ENCODE results near the gene RALGAPA2. TPM values are rescaled to one million over a fixed set of nuclear protein-coding genes. Genes with fewer than 3 reads are reported as not detected.

The RALGAPA2 gene
- total and polyA plus RNA-seq, 2 experiments from 2014 or later, result 13.1 to 43.4 TPM

GRCh38 chr20:20597966-20598365 is 114.5 kb downstream of the RALGAPA2 start:
- Mint-ChIP-seq H3K4me1 (peaks cover 10% of the 10 kb centered on the region), H3K9me3 (no peaks in the 10 kb centered on the region), H3K36me3 (ENCODE audit: low read depth) (no peaks in the 10 kb centered on the region), H3K4me3 (no peak overlapping the region), H3K27me3 (ENCODE audit: insufficient read depth, low read depth, poor library complexity) (no peaks in the 10 kb centered on the region), H3K27ac (no peak overlapping the region)
- no peak for ATAC-seq
- Histone ChIP-seq H3K79me2 (replicated peaks; ENCODE audit: insufficient read depth) (no peaks in the 10 kb centered on the region), H3F3A (replicated peaks; ENCODE audit: low read depth) (no peaks in the 10 kb centered on the region), H4K20me1 (replicated peaks; ENCODE audit: insufficient read depth) (no peaks in the 10 kb centered on the region), H3K27ac (ENCODE audit: low read depth) (no peak overlapping the region), H3K27me3 (ENCODE audit: insufficient read depth) (no peaks in the 10 kb centered on the region), H3K4me3 (no peak overlapping the region), H3K9me2 (ENCODE audit: insufficient read depth) (no peaks in the 10 kb centered on the region), H3K36me3 (ENCODE audit: insufficient read depth) (no peaks in the 10 kb centered on the region; the same call in 1 of the 2 replicates), H3K4me2 (no peak overlapping the region), H2AFZ (no peak overlapping the region), H3K4me1 (ENCODE audit: insufficient read depth) (peaks cover 10% of the 10 kb centered on the region; the same call in 1 of the 2 replicates)
- TF ChIP-seq ZNF331 (CRISPR knock-in tag; IDR thresholded peaks at IDR 0.05; ENCODE audit: low read depth), result no peak
- TF ChIP-seq EZH2phosphoT487 (IDR thresholded peaks at IDR 0.05; ENCODE audit: unreplicated experiment), result no peak
- no peak for TF ChIP-seq POLR2AphosphoS5 (IDR thresholded peaks at IDR 0.05; ENCODE audit: low read depth)
- TF ChIP-seq NANOG (IDR thresholded peaks at IDR 0.05; ENCODE audit: borderline replicate concordance), result no peak
- TF ChIP-seq ETS1 (IDR thresholded peaks at IDR 0.05), result no peak
- TF ChIP-seq, protein P1, sequence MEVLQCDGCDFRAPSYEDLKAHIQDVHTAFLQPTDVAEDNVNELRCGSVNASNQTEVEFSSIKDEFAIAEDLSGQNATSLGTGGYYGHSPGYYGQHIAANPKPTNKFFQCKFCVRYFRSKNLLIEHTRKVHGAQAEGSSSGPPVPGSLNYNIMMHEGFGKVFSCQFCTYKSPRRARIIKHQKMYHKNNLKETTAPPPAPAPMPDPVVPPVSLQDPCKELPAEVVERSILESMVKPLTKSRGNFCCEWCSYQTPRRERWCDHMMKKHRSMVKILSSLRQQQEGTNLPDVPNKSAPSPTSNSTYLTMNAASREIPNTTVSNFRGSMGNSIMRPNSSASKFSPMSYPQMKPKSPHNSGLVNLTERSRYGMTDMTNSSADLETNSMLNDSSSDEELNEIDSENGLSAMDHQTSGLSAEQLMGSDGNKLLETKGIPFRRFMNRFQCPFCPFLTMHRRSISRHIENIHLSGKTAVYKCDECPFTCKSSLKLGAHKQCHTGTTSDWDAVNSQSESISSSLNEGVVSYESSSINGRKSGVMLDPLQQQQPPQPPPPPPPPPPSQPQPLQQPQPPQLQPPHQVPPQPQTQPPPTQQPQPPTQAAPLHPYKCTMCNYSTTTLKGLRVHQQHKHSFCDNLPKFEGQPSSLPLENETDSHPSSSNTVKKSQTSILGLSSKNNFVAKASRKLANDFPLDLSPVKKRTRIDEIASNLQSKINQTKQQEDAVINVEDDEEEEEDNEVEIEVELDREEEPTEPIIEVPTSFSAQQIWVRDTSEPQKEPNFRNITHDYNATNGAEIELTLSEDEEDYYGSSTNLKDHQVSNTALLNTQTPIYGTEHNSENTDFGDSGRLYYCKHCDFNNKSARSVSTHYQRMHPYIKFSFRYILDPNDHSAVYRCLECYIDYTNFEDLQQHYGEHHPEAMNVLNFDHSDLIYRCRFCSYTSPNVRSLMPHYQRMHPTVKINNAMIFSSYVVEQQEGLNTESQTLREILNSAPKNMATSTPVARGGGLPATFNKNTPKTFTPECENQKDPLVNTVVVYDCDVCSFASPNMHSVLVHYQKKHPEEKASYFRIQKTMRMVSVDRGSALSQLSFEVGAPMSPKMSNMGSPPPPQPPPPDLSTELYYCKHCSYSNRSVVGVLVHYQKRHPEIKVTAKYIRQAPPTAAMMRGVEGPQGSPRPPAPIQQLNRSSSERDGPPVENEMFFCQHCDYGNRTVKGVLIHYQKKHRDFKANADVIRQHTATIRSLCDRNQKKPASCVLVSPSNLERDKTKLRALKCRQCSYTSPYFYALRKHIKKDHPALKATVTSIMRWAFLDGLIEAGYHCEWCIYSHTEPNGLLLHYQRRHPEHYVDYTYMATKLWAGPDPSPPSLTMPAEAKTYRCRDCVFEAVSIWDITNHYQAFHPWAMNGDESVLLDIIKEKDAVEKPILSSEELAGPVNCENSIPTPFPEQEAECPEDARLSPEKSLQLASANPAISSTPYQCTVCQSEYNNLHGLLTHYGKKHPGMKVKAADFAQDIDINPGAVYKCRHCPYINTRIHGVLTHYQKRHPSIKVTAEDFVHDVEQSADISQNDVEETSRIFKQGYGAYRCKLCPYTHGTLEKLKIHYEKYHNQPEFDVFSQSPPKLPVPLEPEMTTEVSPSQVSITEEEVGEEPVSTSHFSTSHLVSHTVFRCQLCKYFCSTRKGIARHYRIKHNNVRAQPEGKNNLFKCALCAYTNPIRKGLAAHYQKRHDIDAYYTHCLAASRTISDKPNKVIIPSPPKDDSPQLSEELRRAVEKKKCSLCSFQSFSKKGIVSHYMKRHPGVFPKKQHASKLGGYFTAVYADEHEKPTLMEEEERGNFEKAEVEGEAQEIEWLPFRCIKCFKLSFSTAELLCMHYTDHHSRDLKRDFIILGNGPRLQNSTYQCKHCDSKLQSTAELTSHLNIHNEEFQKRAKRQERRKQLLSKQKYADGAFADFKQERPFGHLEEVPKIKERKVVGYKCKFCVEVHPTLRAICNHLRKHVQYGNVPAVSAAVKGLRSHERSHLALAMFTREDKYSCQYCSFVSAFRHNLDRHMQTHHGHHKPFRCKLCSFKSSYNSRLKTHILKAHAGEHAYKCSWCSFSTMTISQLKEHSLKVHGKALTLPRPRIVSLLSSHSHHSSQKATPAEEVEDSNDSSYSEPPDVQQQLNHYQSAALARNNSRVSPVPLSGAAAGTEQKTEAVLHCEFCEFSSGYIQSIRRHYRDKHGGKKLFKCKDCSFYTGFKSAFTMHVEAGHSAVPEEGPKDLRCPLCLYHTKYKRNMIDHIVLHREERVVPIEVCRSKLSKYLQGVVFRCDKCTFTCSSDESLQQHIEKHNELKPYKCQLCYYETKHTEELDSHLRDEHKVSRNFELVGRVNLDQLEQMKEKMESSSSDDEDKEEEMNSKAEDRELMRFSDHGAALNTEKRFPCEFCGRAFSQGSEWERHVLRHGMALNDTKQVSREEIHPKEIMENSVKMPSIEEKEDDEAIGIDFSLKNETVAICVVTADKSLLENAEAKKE (CRISPR knock-in tag; IDR thresholded peaks at IDR 0.05), result no peak
- no peak for TF ChIP-seq STAT1 (IDR thresholded peaks at IDR 0.05; ENCODE audit: unreplicated experiment)
- DNase-seq (ENCODE audit: low spot score), result no peak
